HG03565 (cell line): ENCODE data around the gene ACOD1.

Experiments
- ATAC-seq: cut with Tn5 transposase; IDR thresholded peaks from one replicate; pipeline ENCODE4 v1.9.1; 2021; ENCODE audit warnings: mild to moderate bottlenecking, moderate library complexity; ENCODE audit not compliant: unreplicated experiment

The ACOD1 gene

GRCh38 chr13:76983676-76984075 is 35.4 kb downstream of the ACOD1 start:
- no peak for ATAC-seq

GRCh38 chr13:76991432-76991795 is 43.1 kb downstream of the ACOD1 start:
- peak; percentile 58 for ATAC-seq

GRCh38 chr13:76991796-76992547 is 43.7 kb downstream of the ACOD1 start, which contains the start of gene CLN5:
CLN5 (plus strand) TSS chr13:76992081; CDS start chr13:76992099, 18 bp downstream.
- peak; percentile 93 for ATAC-seq

GRCh38 chr13:76992548-76993001 is 44.3 kb downstream of the ACOD1 start:
- ATAC-seq = no peak

- ATAC-seq = no peak
Measured at GRCh38 chr13:76993021-76993420, 44.7 kb downstream of the ACOD1 start.

- ATAC-seq = no peak
Measured at GRCh38 chr13:76993473-76993872, 45.2 kb downstream of the ACOD1 start.

GRCh38 chr13:76994281-76994680 is 46.0 kb downstream of the ACOD1 start:
- no peak for ATAC-seq

- no peak for ATAC-seq
Measured at GRCh38 chr13:77000475-77000874, 52.2 kb downstream of the ACOD1 start.

- ATAC-seq = no peak
Measured at GRCh38 chr13:77001540-77001939, 53.2 kb downstream of the ACOD1 start.

- ATAC-seq = no peak
Measured at GRCh38 chr13:77001963-77002587, 53.8 kb downstream of the ACOD1 start.

- no peak for ATAC-seq
Measured at GRCh38 chr13:77002590-77003190, 54.4 kb downstream of the ACOD1 start.
